GM21717 (cell line): ENCODE results near the gene TAGLN2.

Source experiments
- ATAC-seq: cut with Tn5 transposase; IDR thresholded peaks from one replicate; pipeline ENCODE4 v1.9.1; 2021; ENCODE audit warnings: mild to moderate bottlenecking, moderate library complexity; ENCODE audit not compliant: unreplicated experiment

Gene TAGLN2

DNA sequence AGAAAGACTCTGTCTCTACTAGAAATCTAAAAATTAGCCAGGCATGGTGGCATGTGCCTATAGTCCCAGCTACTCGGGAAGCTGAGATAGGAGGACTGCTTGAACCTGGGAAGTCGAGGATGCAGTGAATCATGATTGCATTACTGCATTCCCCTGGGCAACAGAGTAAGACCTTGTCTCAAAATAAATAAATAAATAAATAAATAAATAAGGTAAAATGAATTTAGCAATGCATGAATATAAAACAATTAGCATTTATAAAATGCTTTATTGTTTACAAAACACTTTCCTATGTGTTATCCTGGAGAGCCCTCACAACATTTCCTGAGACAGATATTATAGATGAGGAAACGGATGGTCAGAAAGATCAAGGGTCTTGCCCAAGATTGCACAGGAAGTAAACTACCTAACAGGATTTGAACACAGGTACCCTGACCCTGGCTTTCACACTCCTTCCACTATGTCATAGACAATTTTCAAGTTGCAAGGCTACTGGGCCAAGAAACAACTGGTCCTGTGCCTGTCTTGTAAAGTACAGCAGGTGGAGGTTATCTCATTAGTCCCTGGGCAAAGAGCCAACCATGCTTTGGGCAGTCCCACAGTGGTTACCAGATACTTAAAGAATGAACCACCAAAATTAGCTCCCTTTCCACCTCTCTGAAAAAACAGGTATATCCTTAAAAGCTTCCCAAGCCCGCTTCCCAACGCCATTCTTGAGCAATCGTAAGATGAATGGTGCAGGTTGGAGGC, 47.4 kb downstream of the TAGLN2 start:
- ATAC-seq = no peak

DNA sequence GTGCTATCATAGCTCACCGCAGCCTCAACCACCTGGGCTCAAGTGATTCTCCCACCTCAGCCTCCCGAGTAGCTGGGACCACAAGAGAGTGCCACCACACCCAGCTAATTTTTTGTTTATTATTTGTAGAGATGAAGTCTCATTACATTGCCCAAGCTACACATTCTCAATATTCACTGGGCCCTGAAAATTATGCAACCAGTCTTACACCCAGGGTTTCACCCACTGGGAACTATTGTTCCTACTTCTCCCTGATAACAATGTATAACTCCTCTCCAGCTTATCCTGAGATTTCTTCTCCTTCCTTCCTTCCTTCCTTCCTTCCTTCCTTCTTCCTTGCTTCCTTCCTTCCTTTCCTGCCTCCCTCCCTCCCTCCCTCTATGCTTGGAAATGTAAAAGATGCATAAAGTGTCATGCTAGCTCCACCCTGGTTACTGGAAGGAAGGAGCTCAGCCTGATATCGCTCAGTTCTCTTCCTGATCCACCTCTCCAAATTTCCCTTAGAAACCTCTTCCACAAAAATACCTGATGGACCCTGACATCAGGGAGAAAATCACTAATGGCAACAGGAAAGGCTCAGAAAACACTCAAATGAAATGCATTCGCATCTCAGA, 51.7 kb downstream of the TAGLN2 start:
- no peak for ATAC-seq

GRCh38 chr1:159872891-159873290, 52.4 kb downstream of the TAGLN2 start:
- no peak for ATAC-seq

DNA sequence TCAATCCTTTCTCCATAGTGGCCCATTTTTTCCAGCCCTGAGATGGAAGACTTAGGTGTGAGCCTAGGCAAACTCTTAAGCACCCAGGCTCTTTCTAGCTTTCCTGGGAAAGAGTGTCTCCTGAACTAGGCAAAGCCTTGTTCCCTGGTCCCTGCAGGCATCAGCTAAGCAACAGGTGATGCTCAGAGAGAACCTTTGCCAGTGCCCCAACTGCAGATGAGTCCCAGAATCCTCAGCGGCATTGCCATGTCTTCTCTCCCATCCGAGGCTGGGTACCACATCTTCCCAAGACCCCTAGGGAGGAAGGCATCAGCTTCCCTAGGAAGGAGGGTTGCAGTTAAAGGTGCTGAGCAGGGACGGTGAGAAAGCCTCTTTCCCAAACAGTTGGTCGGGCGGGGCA, 54.6 kb downstream of the TAGLN2 start:
- ATAC-seq = no peak

DNA sequence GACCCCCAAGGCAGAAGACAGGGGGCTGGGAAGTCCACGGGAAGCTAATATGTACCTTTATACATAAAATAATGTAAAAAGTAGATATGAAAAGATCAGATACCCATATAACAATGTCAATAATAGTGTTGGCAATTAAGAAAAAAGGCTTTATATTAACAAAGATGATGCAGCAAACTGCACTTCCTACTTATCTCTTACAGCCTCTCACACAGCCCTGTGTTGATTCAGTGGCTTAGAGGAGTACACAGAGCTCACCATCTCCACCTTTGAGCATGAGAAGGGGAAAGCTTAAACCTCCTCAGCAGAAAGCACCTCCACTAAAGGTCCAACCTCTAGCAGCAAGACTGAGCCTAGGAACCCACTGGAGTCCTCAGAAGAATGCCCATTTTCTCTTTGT, 55.7 kb downstream of the TAGLN2 start:
- no peak for ATAC-seq

DNA sequence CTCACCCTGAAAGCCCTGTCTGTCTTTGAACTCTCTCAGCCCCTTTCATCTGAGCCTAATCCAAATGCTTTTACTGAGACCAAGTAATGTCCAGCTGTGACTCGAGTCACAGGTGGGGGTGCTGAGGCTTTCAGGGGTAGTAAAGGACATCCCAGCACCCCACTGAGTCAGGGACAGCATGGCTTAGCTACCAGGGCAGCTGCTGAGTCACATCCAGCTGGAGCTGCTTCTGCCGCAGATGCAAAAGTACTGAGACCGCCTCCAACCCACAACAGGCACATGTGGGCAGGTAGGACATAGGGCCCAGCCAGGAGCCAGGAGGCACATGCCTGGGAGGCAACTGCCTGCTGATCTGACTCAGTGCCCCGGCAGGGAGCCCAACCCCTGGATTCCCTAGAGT, 56.1 kb downstream of the TAGLN2 start:
- no peak for ATAC-seq

GRCh38 chr1:159868766-159869165, 56.5 kb downstream of the TAGLN2 start:
- no peak for ATAC-seq
